GM20000 (cell line): Measurements from ENCODE around the gene RCOR2.
A peak's percentile ranks its signal among the peaks of the same experiment; 100 is the strongest.

Experiments used
- DNase-seq: peaks from one replicate; pipeline ENCODE4 v3.0.0; 2012; ENCODE audit warnings: low spot score
- TF ChIP-seq, protein P1 (sequence below): IDR thresholded peaks from 2 replicates; pipeline ENCODE4 v1.5.1; 2012; ENCODE audit warnings: mild to moderate bottlenecking, control low read depth; ENCODE audit errors: extremely low read depth, missing control alignments

RCOR2 gene

DNA sequence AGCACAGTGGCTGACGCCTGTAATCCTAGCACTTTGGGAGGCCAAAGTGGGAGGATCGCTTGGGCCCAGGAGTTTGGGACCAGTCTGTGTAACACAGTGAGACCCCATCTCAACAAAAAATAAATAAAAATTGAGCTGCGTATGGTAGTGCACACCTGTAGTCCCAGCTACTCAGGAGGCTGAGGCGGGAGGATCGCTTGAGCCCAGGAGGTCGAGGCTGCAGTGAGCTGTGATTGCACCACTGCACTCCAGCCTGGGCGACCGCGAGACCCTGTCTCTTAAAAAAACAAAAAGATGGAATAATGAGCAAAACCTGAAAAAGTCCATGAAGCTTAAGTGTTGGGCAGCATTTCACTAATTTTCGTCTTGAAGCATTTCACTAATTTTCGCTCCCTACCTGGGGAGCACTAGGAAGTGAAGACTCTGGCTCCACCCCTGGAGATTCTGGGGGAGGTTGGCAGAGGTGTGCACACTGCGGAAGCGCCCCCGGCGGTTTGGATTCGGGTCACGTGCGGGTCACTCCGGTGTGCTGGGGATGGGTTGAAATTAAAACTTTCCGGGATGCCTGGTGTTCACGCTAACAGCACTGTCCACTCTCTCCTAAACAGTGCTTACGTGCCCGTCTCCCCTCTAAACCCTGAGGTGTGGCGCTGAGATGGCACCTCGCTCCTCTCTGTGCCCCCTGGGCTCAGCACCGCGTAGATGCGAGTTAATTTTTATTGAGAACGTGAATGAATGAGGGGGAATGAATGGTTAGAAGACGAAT lies 20.9 kb upstream of the RCOR2 start:
- DNase-seq: peak; percentile 36

GRCh38 chr11:63933459-63933858 lies 16.5 kb upstream of the RCOR2 start:
- TF ChIP-seq, protein P1, sequence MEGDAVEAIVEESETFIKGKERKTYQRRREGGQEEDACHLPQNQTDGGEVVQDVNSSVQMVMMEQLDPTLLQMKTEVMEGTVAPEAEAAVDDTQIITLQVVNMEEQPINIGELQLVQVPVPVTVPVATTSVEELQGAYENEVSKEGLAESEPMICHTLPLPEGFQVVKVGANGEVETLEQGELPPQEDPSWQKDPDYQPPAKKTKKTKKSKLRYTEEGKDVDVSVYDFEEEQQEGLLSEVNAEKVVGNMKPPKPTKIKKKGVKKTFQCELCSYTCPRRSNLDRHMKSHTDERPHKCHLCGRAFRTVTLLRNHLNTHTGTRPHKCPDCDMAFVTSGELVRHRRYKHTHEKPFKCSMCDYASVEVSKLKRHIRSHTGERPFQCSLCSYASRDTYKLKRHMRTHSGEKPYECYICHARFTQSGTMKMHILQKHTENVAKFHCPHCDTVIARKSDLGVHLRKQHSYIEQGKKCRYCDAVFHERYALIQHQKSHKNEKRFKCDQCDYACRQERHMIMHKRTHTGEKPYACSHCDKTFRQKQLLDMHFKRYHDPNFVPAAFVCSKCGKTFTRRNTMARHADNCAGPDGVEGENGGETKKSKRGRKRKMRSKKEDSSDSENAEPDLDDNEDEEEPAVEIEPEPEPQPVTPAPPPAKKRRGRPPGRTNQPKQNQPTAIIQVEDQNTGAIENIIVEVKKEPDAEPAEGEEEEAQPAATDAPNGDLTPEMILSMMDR: no peak
- DNase-seq: no peak

More for the DNA sequence above, 20.9 kb upstream of the RCOR2 start:
- TF ChIP-seq, protein P1: no peak

GRCh38 chr11:63931876-63932275 lies 14.9 kb upstream of the RCOR2 start:
- DNase-seq: no peak
- TF ChIP-seq, protein P1: no peak

DNA sequence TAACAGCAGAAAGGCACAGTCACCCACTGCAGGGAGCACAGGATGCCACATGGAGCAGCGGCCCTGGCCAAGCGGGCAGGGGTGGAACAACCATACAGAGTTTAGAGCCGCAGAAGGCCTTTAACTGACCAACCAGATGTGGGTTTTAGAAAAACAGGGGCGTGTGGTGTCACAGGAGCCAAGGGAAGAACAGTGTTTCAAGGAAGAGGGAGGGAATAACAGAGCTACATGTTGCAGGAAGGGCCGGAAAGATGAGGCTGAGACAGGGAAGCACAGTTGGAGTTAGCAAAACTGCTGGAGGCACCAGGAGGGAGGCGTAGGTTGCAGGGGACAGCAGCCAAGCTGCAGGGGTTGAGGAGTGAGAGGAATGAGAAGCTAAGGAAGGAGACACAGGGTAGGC lies 14.1 kb upstream of the RCOR2 start:
- DNase-seq: no peak
- TF ChIP-seq, protein P1: no peak

DNA sequence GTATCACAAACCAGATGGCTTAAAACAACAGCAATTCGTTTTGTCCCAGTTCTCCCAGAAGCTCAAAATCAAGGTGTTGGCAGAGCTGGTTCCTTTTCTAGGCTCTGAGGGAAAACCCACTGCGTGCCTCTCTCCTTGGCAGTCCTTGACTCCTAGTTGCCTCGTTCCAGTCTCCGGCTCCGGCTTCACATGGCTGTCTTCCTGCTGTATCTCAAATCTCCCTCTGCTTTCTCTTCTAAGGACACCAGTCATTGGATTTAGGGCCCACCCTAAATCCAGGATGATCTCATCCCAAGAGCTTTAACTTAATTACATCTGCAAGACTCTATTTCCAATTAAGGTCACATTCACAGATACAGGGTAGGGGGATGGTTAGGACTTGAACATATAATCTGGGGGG lies 12.7 kb upstream of the RCOR2 start:
- no peak for DNase-seq

GRCh38 chr11:63923319-63923718 lies 6.4 kb upstream of the RCOR2 start:
- TF ChIP-seq, protein P1: no peak
- DNase-seq: no peak

More for the DNA sequence above, 12.7 kb upstream of the RCOR2 start:
- TF ChIP-seq, protein P1: no peak

GRCh38 chr11:63922673-63923192 lies 5.8 kb upstream of the RCOR2 start:
- TF ChIP-seq, protein P1: no peak
- DNase-seq: no peak
